Testis (tissue), 3 donors: ENCODE measurements around the gene CAMK2B. TPM values are rescaled to one million over a fixed set of nuclear protein-coding genes. Genes with fewer than 3 reads are reported as not detected.

ENCODE experiments used
- DNase-seq: peaks from one replicate; pipeline ENCODE4 v3.0.0-alpha.2; 2019
- H3K27ac ChIP-seq, 2 donors: fragments of 200-600 bp; sonication (generic); one replicate each; pipeline ENCODE4 v1.5.1; 2019
- H3K27me3 ChIP-seq: fragments of 200-600 bp; sonication (generic); one replicate; pipeline ENCODE4 v1.5.1; 2019
- H3K36me3 ChIP-seq: fragments of 200-600 bp; sonication (generic); one replicate; pipeline ENCODE4 v1.5.1; 2017; ENCODE audit warnings: low read depth; ENCODE audit errors: missing control alignments
- H3K4me1 ChIP-seq: fragments of 200-600 bp; sonication (generic); one replicate; pipeline ENCODE4 v1.5.1; 2019
- H3K4me3 ChIP-seq, 2 donors: fragments of 200-600 bp; sonication (generic); one replicate each; pipeline ENCODE4 v1.5.1; 2017 to 2019
- H3K9me3 ChIP-seq: fragments of 200-600 bp; sonication (generic); one replicate; pipeline ENCODE4 v1.5.1; 2017
- CTCF ChIP-seq, 3 experiments: fragments of 450-650 bp in 2 of 3; fragments of 200-600 bp in 1 of 3; sonication (generic) in 1 of 3; IDR thresholded peaks; one replicate each; pipeline ENCODE4 v1.5.1; 2016 to 2019; ENCODE audit warnings: antibody characterized with exemption in 3 of 3, mild to moderate bottlenecking in 2 of 3, moderate library complexity in 1 of 3
- POLR2A ChIP-seq: fragments of 450-650 bp; IDR thresholded peaks from one replicate; pipeline ENCODE4 v1.6.1; 2017; ENCODE audit warnings: antibody characterized with exemption, mild to moderate bottlenecking, moderate library complexity
- whole genome bisulfite sequencing, 2 donors: methylation state at CpG; one replicate each; pipeline ENCODE4 v1.1.5; 2018; 5-methylcytosine and 5-hydroxymethylcytosine counted together
- intact Hi-C: fragments of 100-400 bp; cut with DNase I; formaldehyde crosslinking; loops from one replicate; pipeline ENCODE4 v1.15.1; 2023; ENCODE audit warnings: low total_unique reads
- polyA plus RNA-seq: library from polyadenylated mRNA; stranded (reverse); fragments of 350-450 nt; fragmentation: Illumina TruSeq; extraction: RNeasy Lipid Tissue Mini Kit (QIAGEN cat#74804); gene quantifications from one replicate; pipeline ENCODE4 v1.2.3, GENCODE V29; 2014; ENCODE audit warnings: low read depth, low replicate concordance; ENCODE audit not compliant: insufficient read depth
- total RNA-seq, 2 donors: library from RNA; depleted of rRNA; stranded (reverse); fragments of >200 nt; gene quantifications; one replicate each; pipeline ENCODE4 v1.2.3, GENCODE V29; 2016

The CAMK2B gene
- total and polyA plus RNA-seq, 3 donors from 2014 or later = 4.0 to 12.5 (median 12.1) TPM

- no peaks in the 10 kb centered on the region for H3K4me1 ChIP-seq
- H3K27me3 ChIP-seq = no peaks in the 10 kb centered on the region
- intact Hi-C loops = no loop called here
- TF ChIP-seq CTCF (IDR thresholded peaks at IDR 0.05) (no peak), POLR2A (no peak)
- no peak for DNase-seq
- no peak overlapping the region for H3K4me3 ChIP-seq
- no peaks in the 10 kb centered on the region for H3K36me3 ChIP-seq
- WGBS, 2 donors = 85 to 92% methylated on average over 13 of the region's 13 CpGs
- H3K27ac ChIP-seq = no peak overlapping the region
- no peaks in the 10 kb centered on the region for H3K9me3 ChIP-seq
Measured at GRCh38 chr7:44232396-44232795, 93.0 kb downstream of the CAMK2B start.

DNA sequence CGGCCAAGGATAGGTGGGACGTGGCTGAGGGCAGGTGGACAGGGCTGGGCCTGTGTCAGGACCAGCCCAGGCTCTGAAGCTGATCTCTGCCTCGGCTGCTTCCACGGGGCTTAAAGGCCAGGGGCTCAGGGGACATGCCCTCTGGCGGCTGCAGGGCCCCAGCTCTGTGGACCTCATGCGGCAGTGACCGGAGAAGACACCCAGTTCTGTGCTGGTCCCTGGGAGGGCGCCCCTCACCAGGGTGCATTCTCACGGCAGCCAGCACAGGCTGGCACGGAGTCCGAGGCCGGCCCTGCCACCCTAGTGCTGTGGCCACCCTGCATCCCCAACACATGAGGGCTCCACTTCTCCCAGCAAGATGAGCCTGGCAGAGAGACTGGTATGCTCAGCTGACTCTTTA lies 94.3 kb downstream of the CAMK2B start:
- Histone ChIP-seq H3K9me3 (no peaks in the 10 kb centered on the region), H3K27ac (no peak overlapping the region), H3K4me3 (no peak overlapping the region), H3K27me3 (no peaks in the 10 kb centered on the region), H3K36me3 (no peaks in the 10 kb centered on the region), H3K4me1 (no peaks in the 10 kb centered on the region)
- TF ChIP-seq CTCF (IDR thresholded peaks at IDR 0.05) (no peak), POLR2A (no peak)
- WGBS, 2 donors = 86 to 92% methylated on average over 9 to 12 of the region's 12 CpGs
- no peak for DNase-seq
- intact Hi-C loops = no loop called here

GRCh38 chr7:44230286-44230685 lies 95.1 kb downstream of the CAMK2B start:
- no peak overlapping the region for H3K27ac ChIP-seq
- H3K4me3 ChIP-seq = no peak overlapping the region
- DNase-seq = no peak
- WGBS, 2 donors = 91 to 100% methylated on average over 1 to 7 of the region's 7 CpGs
- no peaks in the 10 kb centered on the region for H3K9me3 ChIP-seq
- intact Hi-C loops = no loop called here
- no peaks in the 10 kb centered on the region for H3K4me1 ChIP-seq
- TF ChIP-seq POLR2A (no peak), CTCF (IDR thresholded peaks at IDR 0.05) (no peak)
- H3K36me3 ChIP-seq = no peaks in the 10 kb centered on the region
- no peaks in the 10 kb centered on the region for H3K27me3 ChIP-seq

GRCh38 chr7:44229546-44230105 lies 95.8 kb downstream of the CAMK2B start:
- no peak for DNase-seq
- Histone ChIP-seq H3K27me3 (no peaks in the 10 kb centered on the region), H3K9me3 (no peaks in the 10 kb centered on the region), H3K27ac (no peak overlapping the region), H3K36me3 (no peaks in the 10 kb centered on the region), H3K4me3 (no peak overlapping the region), H3K4me1 (no peaks in the 10 kb centered on the region)
- intact Hi-C loops = no loop called here
- TF ChIP-seq CTCF (IDR thresholded peaks at IDR 0.05) (no peak), POLR2A (no peak)
- WGBS, 2 donors = 86 to 90% methylated on average over 11 of the region's 11 CpGs
